ENCODE measurements around the gene PPP5C.
"Not testable (repeated sequence)": the region's sequence is repeated elsewhere in the genome, so short reads cannot be mapped to it uniquely, and the experiment has no call there.

- TF ChIP-seq, protein P1, sequence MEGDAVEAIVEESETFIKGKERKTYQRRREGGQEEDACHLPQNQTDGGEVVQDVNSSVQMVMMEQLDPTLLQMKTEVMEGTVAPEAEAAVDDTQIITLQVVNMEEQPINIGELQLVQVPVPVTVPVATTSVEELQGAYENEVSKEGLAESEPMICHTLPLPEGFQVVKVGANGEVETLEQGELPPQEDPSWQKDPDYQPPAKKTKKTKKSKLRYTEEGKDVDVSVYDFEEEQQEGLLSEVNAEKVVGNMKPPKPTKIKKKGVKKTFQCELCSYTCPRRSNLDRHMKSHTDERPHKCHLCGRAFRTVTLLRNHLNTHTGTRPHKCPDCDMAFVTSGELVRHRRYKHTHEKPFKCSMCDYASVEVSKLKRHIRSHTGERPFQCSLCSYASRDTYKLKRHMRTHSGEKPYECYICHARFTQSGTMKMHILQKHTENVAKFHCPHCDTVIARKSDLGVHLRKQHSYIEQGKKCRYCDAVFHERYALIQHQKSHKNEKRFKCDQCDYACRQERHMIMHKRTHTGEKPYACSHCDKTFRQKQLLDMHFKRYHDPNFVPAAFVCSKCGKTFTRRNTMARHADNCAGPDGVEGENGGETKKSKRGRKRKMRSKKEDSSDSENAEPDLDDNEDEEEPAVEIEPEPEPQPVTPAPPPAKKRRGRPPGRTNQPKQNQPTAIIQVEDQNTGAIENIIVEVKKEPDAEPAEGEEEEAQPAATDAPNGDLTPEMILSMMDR (IDR thresholded peaks at IDR 0.05; ENCODE audit: poor library complexity, severe bottlenecking), result not testable (repeated sequence)
- TF ChIP-seq EP300 (conservative IDR thresholded peaks at IDR 0.05; ENCODE audit: poor library complexity, severe bottlenecking); SMC3 (conservative IDR thresholded peaks at IDR 0.05; ENCODE audit: poor library complexity); MXI1 (conservative IDR thresholded peaks at IDR 0.05; ENCODE audit: poor library complexity, severe bottlenecking); REST (IDR thresholded peaks at IDR 0.05; ENCODE audit: borderline replicate concordance); EZH2 (IDR thresholded peaks at IDR 0.05; ENCODE audit: borderline replicate concordance, insufficient read depth, low read length, poor library complexity, severe bottlenecking); TAF1 (IDR thresholded peaks at IDR 0.05; ENCODE audit: low read depth); POLR2AphosphoS5 (IDR thresholded peaks at IDR 0.05): not testable (repeated sequence)
Measured at GRCh38 chr19:46397801-46398479, 51.1 kb downstream of the PPP5C start.
